Endothelial cell of umbilical vein (primary cell): ENCODE measurements around the gene CDC37. TPM values are rescaled to one million over a fixed set of nuclear protein-coding genes. Genes with fewer than 3 reads are reported as not detected.
"Not testable (repeated sequence)": the region's sequence is repeated elsewhere in the genome, so short reads cannot be mapped to it uniquely, and the experiment has no call there.

ENCODE experiments used
- BruUV-seq: library from RNA; stranded (reverse); fragments of 400-500 nt; replicated peaks from 2 replicates; lab custom pipeline; 2021; lab: Mats Ljungman, UMichigan
- CTCF ChIA-PET: fragments of 300-600, 350-600 bp; sonication (Branson Sonifier 250); formaldehyde crosslinking; loops from one replicate; lab custom pipeline; 2021; ENCODE audit warnings: antibody characterized with exemption, inconsistent platforms; lab: Charles Lee
- POLR2A ChIA-PET: fragments of 300-600, 350-600 bp; sonication (Branson Sonifier 250); formaldehyde crosslinking; loops from one replicate; lab custom pipeline; 2021; ENCODE audit warnings: antibody characterized with exemption, inconsistent platforms; lab: Charles Lee
- DNase-seq: peaks from one replicate; pipeline ENCODE4 v3.0.0-alpha.2; 2011; ENCODE audit warnings: low read depth, low spot score
- FAIRE-seq: peaks from 2 replicates; lab custom pipeline; 2011; peaks lifted over from hg19 to GRCh38; lab: Jason Lieb, UNC
- H2AFZ ChIP-seq: 2 replicates; pipeline ENCODE4 v1.6.0; 2012; ENCODE audit warnings: low read depth, low read length, control low read depth, inconsistent platforms
- H3K27ac ChIP-seq: 2 replicates; pipeline ENCODE4 v1.5.1; 2011; ENCODE audit warnings: low read depth, mild to moderate bottlenecking, control low read depth, low read length, moderate library complexity; ENCODE audit not compliant: insufficient read depth
- H3K27me3 ChIP-seq, 2 experiments: 2 replicates each; pipeline versions ENCODE4 v1.6.0 to v1.6.1; 2011; ENCODE audit warnings: low read length in 2 of 2, mixed read lengths in 1 of 2; ENCODE audit not compliant: control insufficient read depth in 2 of 2, insufficient read depth in 2 of 2
- H3K36me3 ChIP-seq, 2 experiments: 2 replicates in 1 of 2; 3 replicates in 1 of 2; pipeline ENCODE4 v1.5.1; 2011; ENCODE audit warnings: low read length in 2 of 2, mild to moderate bottlenecking in 1 of 2, moderate library complexity in 1 of 2; ENCODE audit not compliant: control insufficient read depth in 2 of 2, insufficient read depth in 2 of 2; ENCODE audit errors: extremely low read depth in 1 of 2
- H3K4me1 ChIP-seq: 3 replicates; pipeline ENCODE4 v1.5.1; 2011; ENCODE audit warnings: mild to moderate bottlenecking, low read length; ENCODE audit not compliant: control insufficient read depth, insufficient read depth; ENCODE audit errors: extremely low read depth
- H3K4me2 ChIP-seq: 2 replicates; pipeline ENCODE4 v1.6.1; 2011; ENCODE audit warnings: low read length, control low read depth, mixed read lengths; ENCODE audit not compliant: insufficient read depth
- H3K4me3 ChIP-seq, 3 experiments: fragments of 200-600 bp in 1 of 3; sonication (generic), shearing (Covaris generic) in 1 of 3; replicated peaks in 1 of 3; 2 replicates each; pipeline ENCODE4 v1.5.1; 2011 to 2016; ENCODE audit warnings: control low read depth in 3 of 3, low read length in 3 of 3, mild to moderate bottlenecking in 2 of 3, inconsistent platforms in 1 of 3, low read depth in 1 of 3, moderate library complexity in 1 of 3; ENCODE audit not compliant: insufficient read depth in 1 of 3
- H3K79me2 ChIP-seq: 2 replicates; pipeline ENCODE4 v1.6.0; 2012; ENCODE audit warnings: low read length, inconsistent platforms; ENCODE audit not compliant: control insufficient read depth, insufficient read depth
- H3K9ac ChIP-seq: replicated peaks from 2 replicates; pipeline ENCODE3; 2011; ENCODE audit warnings: low read length, control low read depth; ENCODE audit not compliant: insufficient read depth; ENCODE audit errors: extremely low read depth
- H3K9me1 ChIP-seq: replicated peaks from 3 replicates; pipeline ENCODE4 v1.6.0; 2011; ENCODE audit warnings: mild to moderate bottlenecking, low read length; ENCODE audit not compliant: control insufficient read depth, insufficient read depth; ENCODE audit errors: extremely low read depth
- H3K9me3 ChIP-seq: replicated peaks from 2 replicates; pipeline ENCODE4 v1.5.1; 2012; ENCODE audit warnings: low read length, inconsistent platforms; ENCODE audit not compliant: control insufficient read depth, insufficient read depth
- H4K20me1 ChIP-seq: replicated peaks from 2 replicates; pipeline ENCODE3; 2011; ENCODE audit warnings: mild to moderate bottlenecking, low read length; ENCODE audit not compliant: control insufficient read depth, insufficient read depth; ENCODE audit errors: extremely low read depth
- EZH2 ChIP-seq: IDR thresholded peaks from 2 replicates; pipeline ENCODE4 v1.6.1; 2012; ENCODE audit warnings: borderline replicate concordance, low read depth, mild to moderate bottlenecking, moderate library complexity, low read length, inconsistent platforms; ENCODE audit not compliant: severe bottlenecking
- FOS ChIP-seq: IDR thresholded peaks from 2 replicates; pipeline ENCODE4 v1.6.1; 2011; ENCODE audit warnings: mild to moderate bottlenecking, low read length, moderate library complexity, borderline replicate concordance; ENCODE audit not compliant: insufficient read depth
- GATA2 ChIP-seq: IDR thresholded peaks from 2 replicates; pipeline ENCODE4 v1.7.0; 2011; ENCODE audit warnings: low read depth, mild to moderate bottlenecking, moderate library complexity, mixed read lengths, low read length; ENCODE audit not compliant: insufficient read length, insufficient read depth
- JUN ChIP-seq: IDR thresholded peaks from 2 replicates; pipeline ENCODE4 v1.6.1; 2011; ENCODE audit warnings: borderline replicate concordance, low read depth; ENCODE audit not compliant: insufficient read length, insufficient read depth
- MYC ChIP-seq: IDR thresholded peaks from one replicate; pipeline ENCODE4 v1.6.1; 2011; ENCODE audit warnings: mild to moderate bottlenecking, low read depth, low read length
- POLR2A ChIP-seq: IDR thresholded peaks from 2 replicates; pipeline ENCODE4 v1.6.1; 2012; ENCODE audit warnings: low read depth, mild to moderate bottlenecking, control low read depth, low read length
- POLR2AphosphoS5 ChIP-seq: IDR thresholded peaks from 2 replicates; pipeline ENCODE4 v1.6.1; 2012; ENCODE audit warnings: low read depth, mild to moderate bottlenecking, control low read depth, low read length, moderate library complexity; ENCODE audit not compliant: insufficient read depth
- dilution Hi-C: fragments of 300-500 bp; cut with MboI; formaldehyde crosslinking; loops from one replicate; pipeline ENCODE4 v1.15.0; 2019; ENCODE audit warnings: low sequenced_read_pairs; ENCODE audit not compliant: extremely low pct_ligation_motif_present
- intact Hi-C: fragments of 100-400 bp; cut with micrococcal nuclease; formaldehyde crosslinking; loops from one replicate; pipeline ENCODE4 v1.10.0; 2022
- polyA plus RNA-seq, 4 experiments: library from polyadenylated mRNA; depleted of rRNA in 3 of 4; stranded (reverse) in 3 of 4; unstranded in 1 of 4; fragments of >200 nt; gene quantifications; 2 replicates each; pipeline versions ENCODE4 v1.2.1 to v1.2.3, GENCODE V29; 2011 to 2012; ENCODE audit warnings: missing spikeins in 1 of 4
- total RNA-seq: library from RNA; stranded (reverse); gene quantifications from 2 replicates; pipeline ENCODE4 v1.2.3, GENCODE V29; 2021
- TF ChIP-seq, protein P1 (sequence below): IDR thresholded peaks from 2 replicates; pipeline ENCODE4 v1.6.1; 2011; ENCODE audit not compliant: insufficient read depth, insufficient read length
- TF ChIP-seq, protein P2 (sequence below), 2 donors: IDR thresholded peaks; 1 replicate in 1 of 2; 2 replicates in 1 of 2; pipeline ENCODE4 v1.5.1; 2011; ENCODE audit warnings: low read length in 2 of 2, mild to moderate bottlenecking in 2 of 2, moderate library complexity in 2 of 2, control low read depth in 1 of 2, inconsistent platforms in 1 of 2, low read depth in 1 of 2; ENCODE audit not compliant: insufficient read depth in 1 of 2; ENCODE audit errors: extremely low read depth in 1 of 2

The CDC37 gene
- total and polyA plus RNA-seq, 2 donors (not counting 3 experiments of a cell fraction or from before 2014, with no cell fraction given), result 300 to 372 TPM

DNA sequence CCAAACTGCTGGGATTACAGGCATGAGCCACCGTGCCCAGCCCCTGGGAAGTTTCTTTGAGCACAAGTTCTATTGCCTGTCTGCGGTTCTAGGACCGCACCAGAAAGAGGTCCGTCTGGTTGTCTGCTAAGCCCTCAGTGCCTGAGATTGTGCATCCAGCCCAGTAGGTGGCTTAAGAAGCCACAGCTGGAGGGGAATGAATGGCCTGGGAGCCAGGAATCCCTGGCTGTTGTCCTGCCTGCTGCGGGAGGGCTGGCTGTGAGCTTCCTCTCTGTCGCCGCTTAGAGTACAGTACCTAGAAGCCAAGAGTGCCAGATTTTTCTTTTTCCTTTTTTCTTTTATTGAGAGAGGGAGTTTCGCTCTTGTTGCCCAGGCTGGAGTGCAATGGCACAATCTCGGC is 18.8 kb downstream of the CDC37 start:
- DNase-seq, result no peak
- TF ChIP-seq MYC, result no peak
- no peak for TF ChIP-seq POLR2A
- no peak for TF ChIP-seq POLR2AphosphoS5
- no peak for TF ChIP-seq JUN
- TF ChIP-seq FOS, result no peak
- TF ChIP-seq, protein P1, sequence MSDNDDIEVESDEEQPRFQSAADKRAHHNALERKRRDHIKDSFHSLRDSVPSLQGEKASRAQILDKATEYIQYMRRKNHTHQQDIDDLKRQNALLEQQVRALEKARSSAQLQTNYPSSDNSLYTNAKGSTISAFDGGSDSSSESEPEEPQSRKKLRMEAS, result no peak
- TF ChIP-seq EZH2, result no peak
- no peak for TF ChIP-seq GATA2
- TF ChIP-seq, protein P2, sequence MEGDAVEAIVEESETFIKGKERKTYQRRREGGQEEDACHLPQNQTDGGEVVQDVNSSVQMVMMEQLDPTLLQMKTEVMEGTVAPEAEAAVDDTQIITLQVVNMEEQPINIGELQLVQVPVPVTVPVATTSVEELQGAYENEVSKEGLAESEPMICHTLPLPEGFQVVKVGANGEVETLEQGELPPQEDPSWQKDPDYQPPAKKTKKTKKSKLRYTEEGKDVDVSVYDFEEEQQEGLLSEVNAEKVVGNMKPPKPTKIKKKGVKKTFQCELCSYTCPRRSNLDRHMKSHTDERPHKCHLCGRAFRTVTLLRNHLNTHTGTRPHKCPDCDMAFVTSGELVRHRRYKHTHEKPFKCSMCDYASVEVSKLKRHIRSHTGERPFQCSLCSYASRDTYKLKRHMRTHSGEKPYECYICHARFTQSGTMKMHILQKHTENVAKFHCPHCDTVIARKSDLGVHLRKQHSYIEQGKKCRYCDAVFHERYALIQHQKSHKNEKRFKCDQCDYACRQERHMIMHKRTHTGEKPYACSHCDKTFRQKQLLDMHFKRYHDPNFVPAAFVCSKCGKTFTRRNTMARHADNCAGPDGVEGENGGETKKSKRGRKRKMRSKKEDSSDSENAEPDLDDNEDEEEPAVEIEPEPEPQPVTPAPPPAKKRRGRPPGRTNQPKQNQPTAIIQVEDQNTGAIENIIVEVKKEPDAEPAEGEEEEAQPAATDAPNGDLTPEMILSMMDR (IDR thresholded peaks at IDR 0.05; ENCODE audit: extremely low read depth in 1 of 2, insufficient read depth in 1 of 2, low read depth in 1 of 2, low read length in 2 of 2), result no peak
- POLR2A ChIA-PET, result no interaction called here
- intact Hi-C loops (loop anchor here (5.0 to 10.0 kb wide), 2 partner anchors 190 to 262 kb away; partner anchors contain the start of gene DNMT1), dilution Hi-C loops (no loop called here)
- Histone ChIP-seq H2AFZ (no peak overlapping the region), H3K79me2 (peaks cover 5% of the 10 kb centered on the region), H3K9me3 (no peaks in the 10 kb centered on the region), H3K4me2 (no peak overlapping the region), H3K4me1 (peaks cover 10% of the 10 kb centered on the region), H3K27ac (no peak overlapping the region), H3K9me1 (no peaks in the 10 kb centered on the region), H3K27me3 (no peaks in the 10 kb centered on the region), H3K36me3 (no peaks in the 10 kb centered on the region), H3K9ac (no peak overlapping the region), H4K20me1 (no peaks in the 10 kb centered on the region), H3K4me3 (no peak overlapping the region)
- no peak for FAIRE-seq
- BruUV-seq, result no TSS peak
- CTCF ChIA-PET, result interaction anchor here (1.9 to 10.8 kb wide), 2 partner anchors 114 to 126 kb away, joined by 19 to 606 read pairs; partner anchors contain the start of gene ICAM1

DNA sequence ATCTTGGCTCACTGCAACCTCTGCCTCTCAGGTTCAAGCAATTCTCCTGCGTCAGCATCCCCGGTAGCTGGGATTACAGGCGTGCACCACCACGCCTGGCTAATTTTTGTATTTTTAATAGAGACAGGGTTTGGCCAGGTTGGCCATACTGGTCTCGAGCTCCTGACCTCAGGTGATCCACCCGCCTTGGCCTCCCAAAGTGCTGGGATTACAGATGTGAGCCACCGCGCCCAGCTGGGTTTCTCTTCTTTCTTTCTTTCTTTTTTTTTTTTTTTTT is 20.2 kb downstream of the CDC37 start:
- H3K4me2 ChIP-seq, dilution Hi-C loops, H4K20me1 ChIP-seq, BruUV-seq, H3K9me3 ChIP-seq, H3K27me3 ChIP-seq, H3K9ac ChIP-seq, H3K9me1 ChIP-seq, DNase-seq, H3K4me3 ChIP-seq, H3K79me2 ChIP-seq, H3K36me3 ChIP-seq, H3K27ac ChIP-seq, FAIRE-seq, H2AFZ ChIP-seq: not testable (repeated sequence)
- ChIA-PET POLR2A (interaction anchor here (0.5 to 0.7 kb wide), 2 partner anchors 42 to 94 kb away, joined by 4 to 8 read pairs; partner anchors contain the start of gene ICAM5), CTCF (interaction anchor here (0.5 to 4.7 kb wide), 4 partner anchors 7 to 124 kb away, joined by 6 to 35 read pairs (median 23); partner anchors contain the start of gene ICAM1)
- H3K4me1 ChIP-seq, result peaks cover 12% of the 10 kb centered on the region
- intact Hi-C loops, result loop anchor here (5.0 to 10.0 kb wide), 2 partner anchors 188 to 261 kb away; partner anchors contain the start of gene DNMT1
